NCI-H2107 (cell line): Measurements from ENCODE around the gene DCLK3.

ENCODE experiments used
- DNase-seq: peaks from one replicate; lab custom pipeline; 2025; lab: John Stamatoyannopoulos, UW

Gene DCLK3

GRCh38 chr3:36764704-36765038 is 318 bp upstream of the DCLK3 start:
- DNase-seq = no peak

GRCh38 chr3:36762918-36763849 is 1.2 kb downstream of the DCLK3 start:
- DNase-seq = no peak

GRCh38 chr3:36761779-36762178 is 2.6 kb downstream of the DCLK3 start:
- no peak for DNase-seq

GRCh38 chr3:36756269-36756668 is 8.1 kb downstream of the DCLK3 start:
- no peak for DNase-seq

- DNase-seq = no peak
Observed at GRCh38 chr3:36751326-36751725, 13.0 kb downstream of the DCLK3 start.

- DNase-seq = no peak
Observed at GRCh38 chr3:36750737-36751136, 13.6 kb downstream of the DCLK3 start.

- DNase-seq = no peak
Observed at GRCh38 chr3:36744763-36745162, 19.6 kb downstream of the DCLK3 start.

GRCh38 chr3:36743826-36744225 is 20.5 kb downstream of the DCLK3 start:
- DNase-seq = no peak

- no peak for DNase-seq
Observed at GRCh38 chr3:36741285-36741684, 23.1 kb downstream of the DCLK3 start.

GRCh38 chr3:36740787-36741186 is 23.6 kb downstream of the DCLK3 start:
- DNase-seq = no peak

GRCh38 chr3:36738702-36739101 is 25.7 kb downstream of the DCLK3 start:
- no peak for DNase-seq

- DNase-seq = no peak
Observed at GRCh38 chr3:36736301-36736700, 28.1 kb downstream of the DCLK3 start.

GRCh38 chr3:36734742-36735141 is 29.6 kb downstream of the DCLK3 start:
- DNase-seq = no peak

- no peak for DNase-seq
Observed at GRCh38 chr3:36733723-36734122, 30.6 kb downstream of the DCLK3 start.

- DNase-seq = no peak
Observed at GRCh38 chr3:36733162-36733696, 31.1 kb downstream of the DCLK3 start.

- DNase-seq = no peak
Observed at GRCh38 chr3:36730966-36731365, 33.4 kb downstream of the DCLK3 start.

GRCh38 chr3:36729204-36730056 is 34.9 kb downstream of the DCLK3 start:
- no peak for DNase-seq

- no peak for DNase-seq
Observed at GRCh38 chr3:36714343-36715086, 49.8 kb downstream of the DCLK3 start.

- DNase-seq = no peak
Observed at GRCh38 chr3:36713904-36714303, 50.4 kb downstream of the DCLK3 start.

GRCh38 chr3:36710606-36711005 is 53.7 kb downstream of the DCLK3 start:
- DNase-seq = no peak

- no peak for DNase-seq
Observed at GRCh38 chr3:36709826-36710365, 54.5 kb downstream of the DCLK3 start.

- no peak for DNase-seq
Observed at GRCh38 chr3:36709281-36709680, 55.1 kb downstream of the DCLK3 start.
